GM18951 (cell line): ENCODE measurements around the gene TBC1D9B.

Experiments used
- POLR2A ChIP-seq: IDR thresholded peaks from 4 replicates; pipeline ENCODE4 v1.6.1; 2011; ENCODE audit warnings: mild to moderate bottlenecking; ENCODE audit not compliant: insufficient read length, insufficient read depth; ENCODE audit errors: extremely low read depth
- in situ Hi-C: fragments of 300-500 bp; cut with MboI; formaldehyde crosslinking; loops from one replicate; pipeline ENCODE4 v1.12.0; 2022; ENCODE audit warnings: low sequenced_read_pairs, mixed read lengths, inconsistent platforms; ENCODE audit not compliant: unreplicated experiment

TBC1D9B gene

DNA sequence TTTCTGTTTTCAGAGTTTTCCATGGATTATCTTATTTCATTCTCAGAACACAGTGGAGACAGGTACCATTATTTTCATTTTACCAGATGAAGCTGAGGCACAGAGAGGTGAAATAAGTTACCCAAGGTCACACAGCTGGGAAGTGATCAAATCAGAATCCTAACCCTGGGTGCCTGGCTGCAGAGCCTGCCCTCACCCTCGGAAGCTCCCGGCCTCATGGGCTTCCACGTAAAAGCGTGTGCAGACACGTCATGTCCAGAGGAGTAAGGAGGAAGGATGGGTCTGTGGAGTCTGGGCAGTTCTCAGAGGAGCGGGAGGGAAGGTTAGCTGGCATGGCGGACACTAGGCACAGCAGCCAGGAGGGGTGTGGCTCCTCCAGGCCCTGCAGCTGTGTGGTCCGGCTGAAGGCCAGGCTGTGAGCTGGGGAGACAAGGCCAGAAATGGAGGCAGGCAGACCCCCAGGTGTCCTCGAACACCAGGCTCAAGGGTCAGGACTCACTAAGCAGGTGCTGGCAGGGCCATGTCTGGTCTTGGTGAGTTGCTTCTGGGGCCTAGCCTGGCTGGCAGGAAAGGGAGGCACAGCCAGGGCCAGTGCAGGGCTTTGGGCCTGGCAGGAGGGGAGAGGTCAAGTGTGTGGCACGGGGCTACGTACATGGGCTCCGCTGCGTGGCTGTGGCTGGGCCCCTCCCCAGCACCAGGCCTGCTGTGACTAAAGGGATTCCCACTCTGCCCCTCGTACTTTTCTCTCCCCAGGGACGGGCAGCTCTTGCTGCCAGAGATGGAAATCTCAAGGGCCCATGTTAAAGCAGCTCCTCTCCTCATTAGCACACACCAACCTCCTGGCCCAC is 5.6 kb downstream of the TBC1D9B start:
- no peak for TF ChIP-seq POLR2A
- in situ Hi-C loops, result no loop called here

DNA sequence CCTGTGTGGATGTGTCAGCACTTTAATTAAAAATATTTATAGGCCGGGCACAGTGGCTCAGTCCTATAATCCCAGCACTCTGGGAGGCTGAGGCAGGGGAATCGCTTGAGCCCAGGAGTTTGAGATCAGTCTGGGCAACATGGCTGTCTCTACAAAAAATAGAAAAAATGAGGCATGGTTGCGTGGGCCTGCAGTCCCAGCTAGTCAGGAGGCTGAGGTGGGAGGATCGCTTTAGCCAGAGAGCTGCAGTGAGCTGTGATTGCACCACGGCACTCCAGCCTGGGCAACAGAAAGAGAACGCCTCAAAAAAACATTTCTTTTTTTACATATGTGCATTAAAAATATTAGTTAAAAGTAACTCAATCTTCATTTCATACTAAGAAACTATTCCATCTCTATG is 6.2 kb downstream of the TBC1D9B start:
- no peak for TF ChIP-seq POLR2A
- in situ Hi-C loops, result no loop called here

DNA sequence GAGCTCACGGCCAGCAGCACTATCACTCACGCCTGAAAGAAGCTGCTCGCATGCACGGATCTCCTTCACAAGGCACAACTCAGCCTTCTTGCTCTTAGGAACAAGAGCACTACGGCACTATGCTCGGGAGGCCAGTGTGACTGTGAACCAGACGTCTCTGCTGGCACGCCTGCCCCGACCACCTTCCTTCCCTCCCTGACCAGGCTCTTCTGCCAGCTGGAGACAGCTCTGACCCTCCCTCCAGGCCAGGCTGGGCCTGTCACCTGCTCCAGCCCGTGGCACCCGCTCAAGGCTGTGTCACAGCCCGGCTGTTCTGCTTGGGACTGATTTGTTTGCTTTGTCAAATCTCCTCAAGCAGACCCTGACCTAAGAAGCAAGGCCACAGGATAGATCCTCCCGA is 7.0 kb downstream of the TBC1D9B start:
- no peak for TF ChIP-seq POLR2A
- in situ Hi-C loops, result no loop called here

DNA sequence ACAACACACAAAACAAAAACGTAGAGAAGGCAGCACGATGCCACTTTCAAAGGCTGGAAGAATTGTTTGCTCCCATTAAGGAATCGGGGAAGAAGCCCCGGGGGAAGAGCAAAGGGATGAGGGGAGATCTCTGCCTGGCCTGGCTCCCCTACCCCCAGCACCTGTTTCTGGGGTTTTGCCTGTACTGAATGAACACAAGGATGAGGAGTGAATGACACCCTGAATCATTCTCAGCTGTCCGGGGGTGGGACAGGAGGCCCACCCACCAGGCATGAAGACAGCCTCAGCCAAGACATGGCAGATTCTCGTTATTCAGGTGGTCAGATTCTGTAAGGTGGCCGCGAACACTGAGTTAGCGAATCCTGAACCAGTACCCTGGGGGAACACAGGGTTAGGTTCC is 7.5 kb downstream of the TBC1D9B start:
- TF ChIP-seq POLR2A, result no peak

DNA sequence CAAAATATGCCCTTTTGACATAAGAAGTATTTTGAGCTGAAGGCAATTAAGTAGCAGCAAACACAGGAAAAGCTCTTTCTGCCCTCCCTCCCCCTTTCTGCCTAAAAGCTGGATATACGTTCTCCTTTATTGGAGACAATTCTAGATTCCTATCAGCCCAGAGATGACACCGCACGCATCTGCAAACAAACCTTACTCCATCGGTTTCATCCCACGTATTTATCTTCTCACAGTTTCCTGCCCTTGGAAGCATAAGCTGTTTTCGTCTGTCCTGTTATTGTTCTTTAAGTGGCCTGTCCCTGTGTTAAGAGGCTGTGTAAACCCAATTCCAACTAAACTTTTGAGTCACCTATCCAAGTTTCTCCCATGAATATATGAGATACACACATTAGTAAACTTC is 11.8 kb downstream of the TBC1D9B start:
- TF ChIP-seq POLR2A, result no peak
- in situ Hi-C loops, result no loop called here

More for the DNA sequence above, 7.5 kb downstream of the TBC1D9B start:
- in situ Hi-C loops, result no loop called here

DNA sequence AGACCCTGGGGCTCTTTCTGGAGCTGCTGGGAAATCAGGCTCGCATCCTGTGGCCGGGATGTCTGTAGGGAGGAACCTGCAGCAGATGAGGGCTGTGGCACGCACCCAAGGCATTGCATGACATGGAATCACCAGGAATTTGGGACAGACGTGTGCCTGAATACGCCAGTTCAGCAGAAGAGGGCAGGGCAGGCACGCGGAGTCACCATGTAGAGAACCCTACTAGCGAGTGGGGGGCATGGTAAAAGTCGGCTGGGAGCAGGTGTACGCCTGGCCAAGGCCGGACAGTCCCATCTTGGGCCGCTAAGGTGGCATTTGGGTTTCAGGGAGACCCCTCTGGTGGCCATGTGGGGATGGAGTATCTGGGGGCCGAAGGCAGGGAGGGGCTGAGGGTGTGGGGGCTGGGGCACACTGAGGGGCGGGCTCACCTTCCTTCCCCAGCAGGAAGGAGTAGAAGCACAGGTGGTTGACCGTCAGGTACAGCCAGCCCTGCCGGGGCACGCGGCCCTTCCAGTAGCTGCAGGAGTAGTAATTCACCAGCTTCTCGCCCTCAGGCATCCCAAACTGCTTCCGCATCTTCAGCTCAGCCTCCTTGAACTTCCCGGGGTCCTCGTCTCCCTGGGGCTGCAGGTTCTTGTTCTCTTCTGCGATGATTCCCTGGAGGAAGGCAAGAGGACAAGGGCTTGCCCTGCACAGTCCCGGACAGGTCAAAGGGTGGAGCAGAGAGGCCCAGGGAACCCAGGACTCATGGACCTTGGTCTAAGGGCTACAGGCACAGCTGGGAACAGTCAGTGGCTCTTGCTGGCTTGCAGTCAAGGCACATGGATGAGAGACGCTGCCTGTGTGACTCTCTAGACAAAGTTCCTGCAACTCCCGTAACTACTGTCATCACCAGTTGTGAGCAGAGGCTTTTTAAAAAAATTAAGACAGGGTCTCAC is 13.5 kb downstream of the TBC1D9B start:
- no peak for TF ChIP-seq POLR2A
- in situ Hi-C loops, result no loop called here

DNA sequence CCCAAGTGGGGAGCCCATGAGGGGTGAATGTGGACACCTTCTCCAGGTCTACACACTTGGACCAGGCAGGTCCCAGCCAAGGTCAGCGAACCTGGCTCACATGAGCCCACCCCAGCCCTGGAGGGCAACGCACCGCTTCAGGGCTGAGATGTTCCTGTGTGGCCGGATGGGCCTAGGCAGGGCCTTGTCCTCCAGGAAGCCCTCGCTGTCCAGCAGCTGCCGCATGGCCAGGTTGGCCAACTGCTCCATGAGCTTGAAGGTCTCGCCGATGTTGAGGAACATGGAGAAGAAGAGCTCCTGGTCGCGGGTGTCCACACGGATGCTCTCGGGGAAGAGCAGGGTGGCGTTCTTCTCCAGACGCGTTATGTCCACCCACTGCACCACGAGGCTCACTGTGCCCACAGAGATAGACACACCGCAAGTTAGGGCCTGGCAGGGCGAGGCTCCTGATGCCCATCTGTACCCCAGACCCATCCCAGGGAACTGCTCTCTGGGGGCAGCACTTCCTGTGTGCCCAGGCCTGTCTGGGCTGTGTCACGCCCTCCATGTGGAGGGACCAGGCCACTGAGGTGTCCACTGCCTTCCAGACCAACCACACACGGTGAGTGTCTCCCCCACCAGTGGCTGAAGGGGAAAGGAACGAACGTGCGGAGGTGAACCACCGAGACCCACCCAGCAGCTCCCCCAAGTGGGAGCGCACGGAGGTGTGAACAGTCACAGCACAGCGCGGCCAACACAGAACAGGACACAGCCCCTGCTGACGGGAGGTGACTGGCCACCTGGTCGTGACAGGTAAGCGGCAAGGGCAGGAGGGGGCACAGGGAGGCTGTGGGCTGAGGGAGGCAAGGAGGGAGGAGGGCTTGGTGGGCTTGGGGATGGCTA is 14.4 kb downstream of the TBC1D9B start:
- in situ Hi-C loops, result no loop called here
- TF ChIP-seq POLR2A, result no peak

DNA sequence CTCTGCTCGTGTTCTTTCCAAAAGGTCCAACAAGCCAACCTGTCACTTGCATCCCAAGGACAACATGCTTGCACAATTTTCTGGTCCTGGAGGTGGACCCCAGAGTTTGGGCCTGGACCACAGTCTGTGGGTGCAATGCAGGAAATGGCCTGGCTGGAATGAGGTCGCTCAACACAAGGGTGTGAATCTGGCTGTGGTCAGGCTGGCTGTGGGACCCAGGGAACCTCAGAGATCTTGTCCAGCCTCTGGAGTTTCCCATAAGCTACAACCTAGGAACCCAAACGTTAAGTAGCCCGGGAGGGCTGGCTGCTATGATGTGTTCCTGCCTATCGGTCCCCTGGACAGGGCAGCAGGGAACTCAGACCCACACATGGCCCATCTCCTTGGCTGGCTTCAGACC is 15.4 kb downstream of the TBC1D9B start:
- in situ Hi-C loops, result no loop called here
- no peak for TF ChIP-seq POLR2A

DNA sequence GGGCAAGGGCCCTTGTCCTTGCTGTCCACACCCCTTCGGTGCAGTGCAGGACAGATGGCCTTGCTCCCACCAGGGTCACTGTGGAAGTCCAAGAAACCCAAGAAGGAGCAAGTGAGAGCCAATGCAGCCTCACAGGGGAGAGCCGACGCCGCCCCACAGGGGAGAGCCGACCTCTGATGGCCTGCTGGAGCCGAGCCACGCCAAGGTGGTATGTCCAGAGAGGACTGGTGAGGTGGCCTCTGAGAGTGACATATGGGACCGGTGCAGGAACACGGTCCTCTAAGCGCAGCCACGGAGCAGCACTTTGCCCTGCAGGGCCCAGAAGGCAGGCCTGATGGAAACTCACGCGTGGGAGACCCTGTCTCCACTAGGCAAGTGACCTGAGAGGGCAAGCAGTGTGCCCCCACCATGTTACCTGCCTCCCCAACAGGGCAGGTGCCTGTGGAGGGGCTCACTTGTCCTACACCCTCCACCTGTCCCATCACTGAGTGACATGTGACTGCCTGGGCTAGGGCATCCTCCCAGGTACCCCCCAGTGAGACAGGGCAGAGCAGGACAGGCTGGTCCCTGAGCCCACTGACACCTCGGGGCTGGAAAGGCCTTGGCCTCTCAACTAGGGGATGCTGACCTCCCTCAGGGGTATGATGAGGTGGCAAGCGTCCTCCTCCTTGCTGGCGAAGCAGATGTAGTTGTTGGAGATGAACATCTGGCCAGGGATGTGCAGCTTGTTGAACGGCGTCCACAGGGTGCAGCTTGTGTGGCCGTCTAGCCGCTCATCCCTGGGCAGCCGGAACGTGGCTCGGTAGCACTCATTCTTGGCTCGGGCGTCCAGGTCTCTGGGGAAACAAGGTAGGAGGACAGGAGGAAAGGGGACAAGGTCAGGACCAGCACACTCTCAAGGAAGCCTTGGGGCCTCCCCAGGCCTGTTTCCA is 16.7 kb downstream of the TBC1D9B start:
- in situ Hi-C loops, result no loop called here
- TF ChIP-seq POLR2A, result no peak

DNA sequence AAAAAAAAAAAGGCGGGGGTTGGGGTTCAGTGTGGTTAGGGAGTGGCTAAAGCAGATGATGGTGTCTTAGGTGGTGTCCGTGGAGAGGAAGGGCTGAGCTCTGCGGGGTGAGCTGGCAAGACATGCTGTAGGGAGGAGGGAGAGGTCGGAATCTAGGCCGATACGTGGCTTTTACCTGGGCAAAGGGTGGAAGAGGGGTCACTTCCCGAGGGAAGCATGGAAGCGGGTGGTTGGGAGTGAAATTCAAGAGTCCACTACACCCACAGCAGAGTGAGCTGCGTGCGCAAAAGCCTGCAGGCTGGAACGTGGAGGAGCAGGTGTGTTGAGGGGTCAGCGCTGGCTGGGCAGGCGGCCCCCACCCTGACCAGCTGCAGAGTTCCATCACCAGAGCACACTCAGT is 17.8 kb downstream of the TBC1D9B start:
- no peak for TF ChIP-seq POLR2A

DNA sequence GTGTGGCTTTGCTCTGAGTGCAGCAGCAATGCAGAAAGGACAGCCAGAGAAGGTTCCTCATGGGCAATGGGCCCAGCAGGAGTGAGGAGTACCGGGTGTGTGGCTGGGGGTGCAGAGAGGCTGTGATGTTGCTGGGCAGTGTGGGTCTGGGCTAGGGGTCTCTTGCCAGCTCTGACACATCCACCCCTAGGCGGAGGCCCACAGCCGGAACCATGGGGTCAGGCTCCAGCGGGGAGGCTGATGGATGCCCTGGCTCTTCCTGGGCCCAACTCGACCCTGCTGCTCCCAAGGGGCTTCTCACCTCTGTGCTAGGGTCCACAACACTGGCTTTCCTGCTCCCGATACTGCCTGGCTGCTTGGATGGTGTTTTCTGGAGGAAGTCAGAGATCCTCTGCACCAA is 19.9 kb downstream of the TBC1D9B start:
- in situ Hi-C loops, result no loop called here

More for the DNA sequence above, 17.8 kb downstream of the TBC1D9B start:
- in situ Hi-C loops, result no loop called here

DNA sequence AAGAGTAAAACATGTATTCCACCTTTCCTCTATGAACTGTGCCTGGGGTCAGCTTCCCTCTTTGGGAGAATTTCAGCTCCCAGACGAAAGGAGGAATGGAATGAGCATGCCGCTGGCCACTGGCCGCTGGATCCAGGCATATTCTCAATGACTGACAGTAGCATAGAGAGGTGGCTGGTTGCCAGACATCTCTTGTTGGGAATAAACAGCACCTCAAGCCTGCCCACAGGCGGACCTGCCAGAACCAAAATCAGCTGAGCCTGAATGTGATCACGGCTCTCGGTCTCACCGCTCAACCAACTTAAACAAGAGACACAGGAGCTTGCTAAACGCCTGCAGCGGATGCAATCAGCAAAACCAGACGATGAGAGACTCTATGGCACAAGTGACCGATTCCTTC is 20.6 kb downstream of the TBC1D9B start:
- TF ChIP-seq POLR2A, result no peak
- in situ Hi-C loops, result no loop called here

More for the DNA sequence above, 19.9 kb downstream of the TBC1D9B start:
- no peak for TF ChIP-seq POLR2A
